ENCODE results near the gene MEG3. TPM values are rescaled to one million over a fixed set of nuclear protein-coding genes. Genes with fewer than 3 reads are reported as not detected.

MEG3 gene
- total RNA-seq, 1 donor from 2014 or later: 34.8 TPM

- ATAC-seq: no peak
- intact Hi-C loops (cut with DNase I): no loop called here
- peak; percentile 13 for DNase-seq (ENCODE audit: missing footprints)
These were observed 12.8 kb downstream of the MEG3 start for GRCh38 chr14:100838493-100839314.

- no peak for DNase-seq (ENCODE audit: missing footprints)
- intact Hi-C loops (cut with DNase I): no loop called here
- no peak for ATAC-seq
These were observed 13.3 kb downstream of the MEG3 start for GRCh38 chr14:100839315-100839585.

- no peak for ATAC-seq
- intact Hi-C loops (cut with DNase I): no loop called here
- DNase-seq (ENCODE audit: missing footprints): peak; percentile 54
These were observed 13.8 kb downstream of the MEG3 start for GRCh38 chr14:100839681-100840111.

DNA sequence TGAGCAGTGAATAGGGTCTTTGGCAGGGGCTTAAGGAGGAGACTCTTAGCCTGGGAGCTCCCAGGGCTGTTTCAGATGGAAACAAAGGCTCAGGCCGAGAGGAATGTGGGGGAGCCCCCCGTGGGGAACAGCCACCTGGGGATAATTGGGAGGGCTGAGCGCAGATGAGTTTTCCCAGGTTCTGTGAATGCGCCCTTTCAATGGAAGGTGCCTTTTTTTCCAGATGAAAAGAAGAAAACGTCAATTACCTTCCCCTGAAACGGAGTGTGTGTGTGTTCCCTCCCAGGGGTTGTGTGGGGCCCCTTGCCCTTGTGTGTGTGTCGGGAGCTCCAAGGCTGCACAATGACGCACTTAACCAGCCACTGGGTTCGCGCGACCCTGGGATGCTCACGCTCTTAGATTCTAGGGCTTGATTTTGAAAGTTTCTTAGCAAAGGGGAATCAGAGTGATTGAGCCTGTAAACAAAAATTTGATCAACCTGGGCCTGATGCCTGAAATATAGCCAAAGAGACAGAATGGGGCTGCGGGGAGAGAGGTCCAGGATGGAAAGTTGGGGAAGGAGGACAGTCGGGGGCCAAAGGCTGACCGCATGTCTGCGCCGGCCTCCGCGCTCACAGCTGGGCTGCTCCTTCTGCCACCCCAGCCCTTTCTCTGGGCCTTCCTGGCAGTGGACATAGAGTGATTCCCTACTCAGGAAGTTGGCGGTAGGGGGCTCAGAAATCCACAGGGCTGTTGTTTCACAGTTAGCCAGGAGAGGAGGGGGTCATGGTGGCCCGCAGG is 14.6 kb downstream of the MEG3 start:
- DNase-seq (ENCODE audit: missing footprints) (peak; percentile 21), ATAC-seq (no peak)
- intact Hi-C loops (cut with DNase I): no loop called here

DNA sequence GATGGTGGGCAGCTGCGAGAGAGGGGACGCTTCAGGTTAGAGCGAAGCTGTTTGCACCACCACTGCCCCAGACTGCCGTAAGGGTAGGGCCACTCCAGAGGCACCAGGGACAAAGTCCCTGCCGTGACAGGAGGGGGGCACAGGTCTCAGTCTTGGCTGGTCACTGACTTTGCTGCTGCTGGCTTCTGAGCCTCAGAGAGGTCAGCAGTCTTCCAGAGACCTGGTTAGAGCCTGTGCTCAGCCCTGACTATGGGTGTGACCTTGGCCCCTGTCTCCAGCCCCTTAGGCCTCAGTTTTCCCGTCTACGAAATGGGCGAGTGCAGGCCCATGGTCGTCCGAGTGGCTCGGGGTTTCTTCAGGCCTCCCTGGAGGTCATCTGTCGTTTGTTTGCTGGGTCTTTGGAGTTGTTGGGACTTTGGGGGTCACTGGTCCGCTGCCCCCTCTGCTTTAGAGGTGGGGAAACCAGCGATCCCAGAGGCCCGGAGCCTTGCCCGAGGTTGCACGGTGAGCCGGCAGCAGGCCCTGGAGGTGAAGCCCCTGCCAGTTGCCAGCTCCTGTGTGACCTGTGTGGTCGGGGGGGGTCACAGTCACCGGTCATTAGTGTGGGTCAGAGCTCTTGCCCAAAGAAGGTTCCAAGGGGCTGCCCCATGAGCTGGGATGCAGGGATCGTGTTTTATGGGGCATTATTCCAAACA is 15.3 kb downstream of the MEG3 start:
- DNase-seq (ENCODE audit: missing footprints) (peak; percentile 20), ATAC-seq (no peak)
- intact Hi-C loops (cut with DNase I): no loop called here

DNA sequence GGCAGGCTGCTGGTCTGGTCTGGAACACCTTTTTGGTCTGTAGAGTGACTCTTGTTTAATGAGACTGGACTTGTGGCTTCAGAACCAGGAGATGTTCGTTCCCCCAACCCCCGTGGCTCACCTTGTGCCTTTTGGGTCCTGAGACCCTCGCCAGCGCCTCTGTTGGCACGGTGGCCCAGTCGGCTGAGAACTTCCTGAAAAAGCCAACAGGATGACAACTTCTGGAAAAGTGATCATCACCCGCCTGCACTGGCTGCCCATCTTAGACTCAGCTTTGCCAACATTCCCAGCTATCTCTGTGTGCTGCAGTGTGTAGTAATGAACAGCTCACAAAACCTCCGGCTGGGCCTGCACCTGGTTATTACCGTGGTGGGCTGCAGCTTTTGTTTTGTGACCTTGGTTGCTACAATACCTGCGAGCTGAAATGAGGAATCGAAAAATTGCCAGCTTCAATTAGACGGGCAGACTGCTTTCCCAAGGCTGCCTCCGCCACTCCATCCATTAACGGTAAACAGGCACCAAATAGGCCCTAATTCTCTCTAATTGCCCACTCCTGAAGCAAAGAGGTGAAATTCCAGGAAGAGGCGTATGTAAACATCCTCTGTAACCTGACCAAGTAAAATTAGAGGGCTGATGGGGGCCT is 16.0 kb downstream of the MEG3 start:
- intact Hi-C loops (cut with DNase I): no loop called here
- DNase-seq (ENCODE audit: missing footprints) (peak; percentile 14), ATAC-seq (no peak)

DNA sequence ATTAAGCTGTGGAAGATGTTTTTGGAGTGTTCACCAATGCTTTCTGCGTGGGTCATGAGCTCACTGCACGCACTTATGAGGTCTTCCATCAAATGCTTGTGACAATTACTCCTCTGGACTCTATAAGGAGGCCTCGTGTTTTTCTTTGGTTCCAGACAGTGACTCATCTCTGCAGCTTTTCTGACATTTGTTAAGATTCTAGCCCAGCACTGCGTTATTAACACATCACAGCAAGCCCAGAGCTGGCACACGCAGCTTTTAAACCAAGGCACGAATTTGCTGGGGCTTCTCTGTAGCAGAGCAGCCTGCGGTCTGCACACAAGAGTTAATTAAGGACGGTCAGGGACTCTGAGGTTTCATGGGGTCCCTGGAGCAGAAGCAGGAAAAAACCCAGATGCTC is 16.9 kb downstream of the MEG3 start:
- ATAC-seq (peak; percentile 37), DNase-seq (ENCODE audit: missing footprints) (no peak)
- intact Hi-C loops (cut with DNase I): no loop called here

- no peak for ATAC-seq
- intact Hi-C loops (cut with DNase I): no loop called here
These were observed 18.1 kb downstream of the MEG3 start for GRCh38 chr14:100844082-100844408.

GRCh38 chr14:100844421-100844820 is 18.5 kb downstream of the MEG3 start:
- intact Hi-C loops (cut with DNase I): no loop called here
- DNase-seq (ENCODE audit: missing footprints): no peak
- ATAC-seq: no peak

More at GRCh38 chr14:100844082-100844408, 18.1 kb downstream of the MEG3 start:
- DNase-seq (ENCODE audit: missing footprints): no peak

DNA sequence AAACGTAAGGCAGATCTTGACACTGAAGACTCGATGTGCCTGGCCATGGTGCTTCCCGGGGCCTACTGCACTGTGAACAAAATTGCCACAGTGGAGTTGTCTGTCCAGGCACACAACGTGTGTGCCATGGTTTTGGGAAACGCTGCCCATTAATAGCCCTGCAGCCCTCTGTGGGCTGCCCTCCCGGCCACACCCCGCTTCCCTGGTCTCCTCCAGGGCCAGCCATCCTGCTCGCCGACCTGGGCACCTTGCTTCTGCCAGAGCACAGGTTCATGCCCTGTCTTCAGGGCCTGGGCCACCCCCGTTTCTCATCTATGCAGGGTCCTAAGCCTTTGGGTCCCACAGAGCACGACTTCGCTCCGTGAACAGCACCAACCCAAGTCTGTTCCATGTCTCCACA is 18.9 kb downstream of the MEG3 start:
- intact Hi-C loops (cut with DNase I): no loop called here
- no peak for ATAC-seq

GRCh38 chr14:100845341-100845740 is 19.4 kb downstream of the MEG3 start:
- DNase-seq (ENCODE audit: missing footprints) (no peak), ATAC-seq (no peak)
- intact Hi-C loops (cut with DNase I): no loop called here

More for the DNA sequence above, 18.9 kb downstream of the MEG3 start:
- DNase-seq (ENCODE audit: missing footprints): no peak

DNA sequence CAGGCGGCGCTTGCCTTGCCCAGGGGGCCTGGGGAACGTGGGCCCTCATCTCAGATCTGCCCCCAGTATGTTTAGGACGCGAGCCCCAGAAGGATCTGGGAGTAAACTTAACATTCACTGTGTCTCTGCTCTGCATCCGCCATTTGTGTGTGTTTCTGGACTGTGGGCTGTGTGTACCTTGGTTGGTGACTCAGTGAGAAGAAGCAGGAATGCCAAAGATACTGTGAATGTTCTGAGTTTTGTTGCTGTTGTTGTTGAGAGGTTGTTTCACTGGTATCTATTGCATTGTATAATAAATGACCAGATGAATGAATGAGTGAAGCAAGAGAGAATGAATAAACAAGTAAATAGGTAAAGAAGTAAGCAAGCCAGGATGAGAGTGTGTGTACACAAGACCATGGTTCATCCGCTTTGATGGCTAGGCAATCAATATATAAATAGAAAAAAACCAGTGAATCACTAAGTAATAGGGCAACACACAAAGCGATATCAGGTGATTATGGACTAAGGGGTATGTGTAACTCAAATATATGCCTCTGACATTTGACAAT is 20.5 kb downstream of the MEG3 start:
- intact Hi-C loops (cut with DNase I): no loop called here
- DNase-seq (ENCODE audit: missing footprints) (no peak), ATAC-seq (no peak)

DNA sequence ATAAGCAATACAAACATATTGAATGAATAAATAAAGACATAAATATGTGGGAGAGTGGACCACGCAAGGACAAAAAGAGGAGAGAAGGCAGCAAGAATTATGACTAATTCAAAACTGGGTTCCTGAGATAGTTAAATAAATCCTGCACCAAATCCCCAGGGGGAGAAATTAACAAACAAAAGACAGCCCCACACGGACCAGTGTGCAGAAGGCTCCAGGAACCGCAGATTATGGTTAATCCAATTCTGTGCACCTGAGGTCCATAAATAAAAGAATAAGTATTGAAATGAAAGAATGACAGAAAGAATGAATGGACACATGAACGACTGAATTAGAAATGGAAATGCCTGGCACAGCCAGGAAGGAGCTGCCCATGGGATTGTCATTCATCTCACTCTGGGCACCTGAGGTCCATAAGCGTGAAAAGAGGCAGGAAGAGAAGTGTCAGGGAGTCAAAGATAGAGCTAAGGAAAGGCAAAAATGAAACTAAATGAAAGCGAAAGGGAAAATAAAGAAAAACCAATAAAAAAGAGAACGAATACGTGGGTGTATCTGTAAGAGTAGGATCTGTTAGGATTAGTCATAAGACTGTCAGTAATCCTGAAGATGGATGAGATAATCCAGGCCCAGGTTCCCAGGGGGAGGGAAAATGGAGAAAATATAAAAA is 23.3 kb downstream of the MEG3 start:
- no peak for DNase-seq (ENCODE audit: missing footprints)
- ATAC-seq: no peak
- intact Hi-C loops (cut with DNase I): no loop called here

GRCh38 chr14:100850841-100851585 is 25.1 kb downstream of the MEG3 start:
- intact Hi-C loops (cut with DNase I): no loop called here
- ATAC-seq (peak; percentile 47), DNase-seq (ENCODE audit: missing footprints) (peak; percentile 87)

DNA sequence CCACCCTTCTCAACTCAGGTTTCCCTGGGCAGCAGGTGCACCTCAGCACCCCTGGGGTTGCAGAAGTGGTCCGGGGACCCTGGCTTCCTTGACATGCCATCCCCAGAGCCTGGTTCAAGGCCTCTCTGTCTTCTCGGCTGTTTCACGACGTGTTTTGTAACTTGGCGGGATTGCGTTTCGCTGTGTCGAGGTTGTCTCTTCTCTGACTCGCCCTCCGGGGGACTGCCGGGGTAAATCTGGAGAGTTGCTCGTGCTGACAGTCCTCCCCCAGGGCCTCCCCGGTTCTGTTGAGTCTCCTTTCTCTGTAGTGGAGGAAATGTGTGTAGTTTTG is 25.6 kb downstream of the MEG3 start:
- ATAC-seq: no peak
- intact Hi-C loops (cut with DNase I): no loop called here
- no peak for DNase-seq (ENCODE audit: missing footprints)

DNA sequence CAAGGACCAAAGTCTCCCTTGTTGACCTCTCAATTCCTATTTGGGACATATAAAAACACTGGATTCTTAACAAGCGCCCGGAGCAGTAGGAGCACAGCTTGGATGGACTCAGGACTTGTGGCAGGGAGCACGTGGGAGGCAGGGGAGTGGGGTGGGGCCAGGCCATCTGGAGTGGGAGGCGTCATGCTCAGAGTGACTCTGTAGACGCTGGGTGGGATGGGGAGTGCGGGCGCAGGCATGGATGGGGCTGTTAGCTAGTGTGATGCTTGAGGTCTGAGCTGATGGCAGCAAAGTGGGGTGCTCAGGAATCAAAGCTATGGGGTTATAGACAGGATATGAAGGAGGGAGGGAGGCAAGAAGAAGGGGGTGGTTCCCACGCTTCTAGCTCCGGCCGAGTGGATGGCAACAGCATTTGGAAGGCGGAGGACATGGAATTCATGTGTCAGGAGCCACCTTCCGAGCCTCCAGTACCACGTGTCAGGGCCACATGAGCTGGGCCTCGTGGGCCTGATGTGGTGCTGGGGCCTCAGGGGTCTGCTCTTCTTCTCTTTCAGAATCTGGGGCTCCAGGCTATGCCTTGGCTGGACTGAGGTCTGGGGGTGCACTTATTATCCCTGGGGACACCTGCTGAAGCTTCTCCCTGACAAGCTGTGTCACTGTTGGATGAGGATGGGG is 26.2 kb downstream of the MEG3 start:
- intact Hi-C loops (cut with DNase I): no loop called here
- peak; percentile 58 for ATAC-seq
- DNase-seq (ENCODE audit: missing footprints): no peak

- ATAC-seq (no peak), DNase-seq (ENCODE audit: missing footprints) (no peak)
- intact Hi-C loops (cut with DNase I): no loop called here
These were observed 28.5 kb downstream of the MEG3 start for GRCh38 chr14:100854435-100854834.
